HEK293 (cell line): ENCODE data around the gene SAV1.

Experiments
- CTCF ChIA-PET: fragments of 350-600 bp; formaldehyde crosslinking; extraction: SDS; loops from one replicate; lab custom pipeline; 2021; ENCODE audit warnings: antibody characterized with exemption; lab: Yijun Ruan, JAX
- POLR2A ChIA-PET: fragments of 300-600 bp; formaldehyde crosslinking; extraction: SDS; loops from one replicate; lab custom pipeline; 2020; ENCODE audit warnings: antibody characterized with exemption, inconsistent platforms; lab: Yijun Ruan, JAX
- H3K27ac ChIP-seq: fragments of 200-500 bp; sonication (Bioruptor generic); 2 replicates; pipeline ENCODE4 v1.5.1; 2014; ENCODE audit warnings: low read depth, low read length, control low read depth, inconsistent platforms; ENCODE audit errors: extremely low read depth
- H3K36me3 ChIP-seq, 2 experiments: fragments of 200-500 bp in 1 of 2; sonication (Bioruptor generic) in 1 of 2; 1 replicate in 1 of 2; 2 replicates in 1 of 2; pipeline ENCODE4 v1.5.1; 2014 to 2017; ENCODE audit warnings: inconsistent platforms in 2 of 2, low read length in 2 of 2; ENCODE audit not compliant: control insufficient read depth in 2 of 2, insufficient read depth in 1 of 2
- H3K4me1 ChIP-seq: fragments of 200-500 bp; sonication (Bioruptor generic); 2 replicates; pipeline ENCODE4 v1.5.1; 2014; ENCODE audit warnings: mild to moderate bottlenecking, low read length, inconsistent platforms; ENCODE audit not compliant: control insufficient read depth, insufficient read depth
- H3K4me3 ChIP-seq: 2 replicates; pipeline ENCODE4 v1.5.1; 2011; ENCODE audit warnings: low read depth, mild to moderate bottlenecking, control low read depth, low read length, moderate library complexity
- H3K9me3 ChIP-seq: fragments of 200-500 bp; sonication (Bioruptor generic); 2 replicates; pipeline ENCODE4 v1.5.1; 2014; ENCODE audit warnings: low read depth, low read length, inconsistent platforms; ENCODE audit not compliant: control insufficient read depth, insufficient read depth
- ATF2 ChIP-seq: fragments of 450-650 bp; formaldehyde crosslinking; IDR thresholded peaks from 2 replicates; pipeline ENCODE4 v1.5.1; 2016; ENCODE audit warnings: missing biosample characterization, missing genetic modification characterization, low read depth
- ELK4 ChIP-seq: IDR thresholded peaks from 2 replicates; pipeline ENCODE4 v1.6.1; 2011; ENCODE audit warnings: mild to moderate bottlenecking, low read depth, low read length, borderline replicate concordance
- HOXD13 ChIP-seq: sonication (generic); formaldehyde crosslinking; IDR thresholded peaks from 2 replicates; pipeline ENCODE4 v1.8.0; 2022; ENCODE audit warnings: missing genetic modification reagents, borderline replicate concordance
- PRDM6 ChIP-seq: fragments of 450-650 bp; formaldehyde crosslinking; IDR thresholded peaks from 2 replicates; pipeline ENCODE4 v1.5.1; 2017; ENCODE audit warnings: missing biosample characterization, missing genetic modification characterization
- SCRT2 ChIP-seq: fragments of 450-650 bp; formaldehyde crosslinking; IDR thresholded peaks from 2 replicates; pipeline ENCODE4 v1.5.1; 2016; ENCODE audit warnings: missing biosample characterization, missing genetic modification characterization
- TRIM28 ChIP-seq: IDR thresholded peaks from 2 replicates; pipeline ENCODE4 v1.6.1; 2011; ENCODE audit warnings: low read length, control low read depth, borderline replicate concordance
- ZBTB17 ChIP-seq: fragments of 450-650 bp; formaldehyde crosslinking; IDR thresholded peaks from 2 replicates; pipeline ENCODE4 v1.5.1; 2016; ENCODE audit warnings: missing biosample characterization, missing genetic modification characterization
- ZBTB20 ChIP-seq: fragments of 450-650 bp; formaldehyde crosslinking; IDR thresholded peaks from 2 replicates; pipeline ENCODE4 v1.5.1; 2016; ENCODE audit warnings: missing biosample characterization, missing genetic modification characterization
- ZBTB49 ChIP-seq: fragments of 450-650 bp; formaldehyde crosslinking; IDR thresholded peaks from 2 replicates; pipeline ENCODE4 v1.5.1; 2016; ENCODE audit warnings: missing biosample characterization, missing genetic modification characterization, low read depth
- ZBTB8A ChIP-seq: fragments of 450-650 bp; formaldehyde crosslinking; IDR thresholded peaks from 2 replicates; pipeline ENCODE4 v1.5.1; 2016; ENCODE audit warnings: missing biosample characterization, missing genetic modification characterization
- ZNF157 ChIP-seq: fragments of 450-650 bp; formaldehyde crosslinking; IDR thresholded peaks from 2 replicates; pipeline ENCODE4 v1.5.1; 2016; ENCODE audit warnings: missing biosample characterization, missing genetic modification characterization
- ZNF175 ChIP-seq: fragments of 450-650 bp; formaldehyde crosslinking; IDR thresholded peaks from 2 replicates; pipeline ENCODE4 v1.5.1; 2016; ENCODE audit warnings: missing biosample characterization, missing genetic modification characterization
- ZNF311 ChIP-seq: fragments of 450-650 bp; formaldehyde crosslinking; IDR thresholded peaks from 2 replicates; pipeline ENCODE4 v1.5.1; 2017; ENCODE audit warnings: missing biosample characterization, missing genetic modification characterization, borderline replicate concordance
- ZNF426 ChIP-seq: fragments of 450-650 bp; formaldehyde crosslinking; IDR thresholded peaks from 2 replicates; pipeline ENCODE4 v1.5.1; 2017; ENCODE audit warnings: missing biosample characterization, missing genetic modification characterization, mild to moderate bottlenecking, inconsistent platforms, moderate library complexity
- ZNF449 ChIP-seq: fragments of 450-650 bp; formaldehyde crosslinking; IDR thresholded peaks from 2 replicates; pipeline ENCODE4 v1.5.1; 2017; ENCODE audit warnings: missing biosample characterization, mild to moderate bottlenecking, missing genetic modification characterization, moderate library complexity
- ZNF510 ChIP-seq: fragments of 450-650 bp; formaldehyde crosslinking; IDR thresholded peaks from 2 replicates; pipeline ENCODE4 v1.5.1; 2018; ENCODE audit warnings: mild to moderate bottlenecking, missing genetic modification characterization, missing biosample characterization; ENCODE audit not compliant: insufficient replicate concordance
- ZNF514 ChIP-seq: fragments of 450-650 bp; formaldehyde crosslinking; IDR thresholded peaks from 2 replicates; pipeline ENCODE4 v1.5.1; 2016; ENCODE audit warnings: missing biosample characterization, missing genetic modification characterization
- ZNF549 ChIP-seq: fragments of 450-650 bp; IDR thresholded peaks from 2 replicates; pipeline ENCODE4 v1.5.1; 2018; ENCODE audit warnings: missing biosample characterization, missing genetic modification characterization, mild to moderate bottlenecking, inconsistent platforms, moderate library complexity
- ZNF639 ChIP-seq: fragments of 450-650 bp; formaldehyde crosslinking; IDR thresholded peaks from 2 replicates; pipeline ENCODE4 v1.5.1; 2016; ENCODE audit warnings: missing biosample characterization, missing genetic modification characterization
- ZNF660 ChIP-seq: fragments of 450-650 bp; IDR thresholded peaks from 2 replicates; pipeline ENCODE4 v1.5.1; 2018; ENCODE audit warnings: missing biosample characterization, mild to moderate bottlenecking, missing genetic modification characterization
- ZNF670 ChIP-seq: fragments of 450-650 bp; formaldehyde crosslinking; IDR thresholded peaks from 2 replicates; pipeline ENCODE4 v1.5.1; 2016; ENCODE audit warnings: missing biosample characterization, missing genetic modification characterization, low read depth
- ZNF701 ChIP-seq: fragments of 450-650 bp; formaldehyde crosslinking; IDR thresholded peaks from 2 replicates; pipeline ENCODE4 v1.5.1; 2016; ENCODE audit warnings: missing biosample characterization, missing genetic modification characterization
- ZNF837 ChIP-seq: fragments of 450-650 bp; formaldehyde crosslinking; IDR thresholded peaks from 2 replicates; pipeline ENCODE4 v1.5.1; 2016; ENCODE audit warnings: missing biosample characterization, missing genetic modification characterization

SAV1 gene

GRCh38 chr14:50606468-50606867, 61.6 kb downstream of the SAV1 start:
- Histone ChIP-seq H3K36me3 (no peaks in the 10 kb centered on the region), H3K4me1 (no peaks in the 10 kb centered on the region; the same call in 1 of the 2 replicates), H3K9me3 (no peaks in the 10 kb centered on the region), H3K27ac (no peak overlapping the region), H3K4me3 (no peak overlapping the region)
- CTCF ChIA-PET: interaction anchor here (0.6 to 1.7 kb wide), 4 partner anchors 11 to 565 kb away, joined by 3 to 7 read pairs (median 4); no protein-coding TSS in a partner anchor
- POLR2A ChIA-PET: no interaction called here
- TF ChIP-seq ZNF510 (tag by site-specific recombination): no peak

GRCh38 chr14:50605766-50606165, 62.3 kb downstream of the SAV1 start:
- H3K9me3 ChIP-seq: no peaks in the 10 kb centered on the region
- no peak overlapping the region for H3K4me3 ChIP-seq
- TF ChIP-seq ZNF837 (tag by site-specific recombination): no peak
- no peak for TF ChIP-seq ZNF701 (tag by site-specific recombination)
- no peak for TF ChIP-seq PRDM6 (tag by site-specific recombination)
- no peak for TF ChIP-seq TRIM28
- TF ChIP-seq ZNF549 (tag by site-specific recombination): no peak
- TF ChIP-seq ZNF175 (tag by site-specific recombination): no peak
- TF ChIP-seq ZBTB49 (tag by site-specific recombination): no peak
- no peak for TF ChIP-seq SCRT2 (tag by site-specific recombination)
- no peak for TF ChIP-seq ZNF157 (tag by site-specific recombination)
- no peak for TF ChIP-seq ZNF639 (tag by site-specific recombination)
- no peak for TF ChIP-seq HOXD13 (CRISPR knock-in tag)
- no peak for TF ChIP-seq ELK4
- no peak for TF ChIP-seq ZBTB17 (tag by site-specific recombination)
- TF ChIP-seq ZBTB8A (tag by site-specific recombination): no peak
- H3K4me1 ChIP-seq: peaks cover under 1% of the 10 kb centered on the region
- no peaks in the 10 kb centered on the region for H3K36me3 ChIP-seq
- CTCF ChIA-PET: interaction anchor here (0.7 to 1.7 kb wide), 5 partner anchors 12 to 174 kb away, joined by 3 to 7 read pairs (median 5); no protein-coding TSS in a partner anchor
- no peak overlapping the region for H3K27ac ChIP-seq
- POLR2A ChIA-PET: no interaction called here

- Histone ChIP-seq H3K36me3 (no peaks in the 10 kb centered on the region), H3K4me1 (peaks cover 6% of the 10 kb centered on the region), H3K9me3 (no peaks in the 10 kb centered on the region), H3K4me3 (no peak overlapping the region), H3K27ac (no peak overlapping the region)
- CTCF ChIA-PET: interaction anchor here (0.5 to 0.8 kb wide), 2 partner anchors 16 to 738 kb away, joined by 3 read pairs; no protein-coding TSS in a partner anchor
- POLR2A ChIA-PET: no interaction called here
- TF ChIP-seq SCRT2 (tag by site-specific recombination) (no peak), ZNF311 (tag by site-specific recombination) (no peak), ZNF670 (tag by site-specific recombination) (no peak), ZNF514 (tag by site-specific recombination) (no peak), ATF2 (no peak), ZBTB20 (tag by site-specific recombination) (no peak), ZNF426 (no peak), ZNF660 (tag by site-specific recombination) (no peak), ZNF449 (tag by site-specific recombination) (no peak)
These were observed 64.5 kb downstream of the SAV1 start for GRCh38 chr14:50603565-50603964.
